HG03135 (cell line): ENCODE data around the gene PGPEP1.
"Not testable (repeated sequence)": the region's sequence is repeated elsewhere in the genome, so short reads cannot be mapped to it uniquely, and the experiment has no call there.

Experiments used
- ATAC-seq: cut with Tn5 transposase; IDR thresholded peaks from one replicate; pipeline ENCODE4 v1.9.1; 2021; ENCODE audit warnings: mild to moderate bottlenecking, moderate library complexity; ENCODE audit not compliant: unreplicated experiment

Gene PGPEP1

DNA sequence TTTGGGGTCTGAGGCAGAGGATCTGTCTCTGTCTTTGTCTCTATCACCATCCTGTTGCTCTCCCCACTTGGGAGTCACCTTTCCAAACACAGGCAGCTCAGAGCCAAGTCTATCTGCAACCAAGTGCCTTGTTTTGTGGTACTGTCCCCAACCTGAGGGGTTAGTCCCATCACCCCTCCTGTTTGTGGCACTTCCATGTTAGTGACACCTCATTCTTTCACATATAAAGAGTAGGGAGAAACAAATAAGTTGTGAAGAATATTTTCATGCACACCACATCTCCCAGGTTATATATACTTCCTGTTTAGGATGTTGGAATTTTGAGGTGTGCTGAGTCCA is 49.3 kb downstream of the PGPEP1 start:
- ATAC-seq = no peak

DNA sequence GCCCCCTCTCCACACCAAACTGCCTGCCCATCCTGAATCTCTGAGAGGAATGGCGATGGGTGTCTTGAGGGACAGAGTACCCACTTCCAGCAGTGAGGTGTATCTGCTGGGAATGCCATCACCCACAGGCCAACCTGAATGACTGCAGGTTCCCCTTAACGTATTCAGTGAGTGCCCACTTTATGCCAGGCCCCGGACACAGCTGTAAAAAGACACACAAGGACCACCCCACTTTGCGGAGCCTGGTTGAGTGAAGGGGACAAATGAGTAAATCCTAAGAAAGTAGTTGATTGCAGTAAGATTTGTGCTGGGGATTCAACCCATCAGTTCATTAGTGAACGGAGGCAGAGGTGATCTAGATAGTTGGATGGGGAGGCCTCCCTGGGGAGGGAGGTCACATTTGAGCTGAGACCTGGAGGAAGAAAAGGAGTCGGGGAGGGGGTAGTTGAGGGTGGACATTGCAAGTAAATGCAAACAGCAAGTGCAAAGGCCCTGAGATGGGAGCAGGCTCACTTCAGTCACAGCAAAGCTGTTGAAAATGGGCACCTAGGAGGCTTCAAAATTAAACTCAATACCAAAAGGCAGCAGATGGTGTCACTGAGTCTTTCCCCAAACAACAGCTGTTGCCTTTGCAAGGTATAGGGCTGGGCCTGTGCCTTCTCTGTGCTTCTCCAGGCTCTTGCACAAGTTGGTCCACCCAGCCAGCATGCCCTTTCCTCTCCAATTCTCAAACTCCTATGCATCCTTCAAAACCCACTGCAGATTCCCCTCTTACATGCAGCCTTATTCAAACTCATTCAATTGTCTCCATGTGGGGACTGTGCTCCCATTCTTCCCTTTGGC is 49.9 kb downstream of the PGPEP1 start:
- no peak for ATAC-seq

DNA sequence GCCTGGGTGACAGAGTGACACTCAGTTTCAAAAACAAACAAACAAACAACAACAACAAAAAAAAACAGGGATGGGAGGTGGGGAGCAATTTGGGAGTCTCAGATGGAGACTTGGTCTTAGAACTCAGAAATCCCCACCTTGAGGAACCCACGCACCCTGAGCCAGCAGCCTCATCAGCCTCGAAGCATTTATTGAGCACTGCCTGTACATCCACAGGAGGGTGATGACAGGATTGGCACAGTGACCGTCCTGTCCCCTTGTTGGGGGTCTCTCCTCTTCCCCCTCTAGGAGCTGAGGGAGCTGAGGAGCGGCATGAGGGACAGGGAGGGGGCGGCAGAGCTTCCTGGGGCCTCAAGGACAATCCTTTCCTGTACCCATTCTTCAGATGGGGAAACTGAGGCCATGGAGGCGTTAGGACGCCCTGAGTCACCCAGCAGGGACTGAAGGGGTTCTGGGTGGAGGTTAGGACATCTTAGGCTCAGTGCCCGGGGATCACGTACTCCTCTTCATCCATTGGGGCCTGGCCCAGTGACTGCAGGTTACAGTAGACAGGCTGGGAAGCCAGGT is 51.2 kb downstream of the PGPEP1 start:
- no peak for ATAC-seq

DNA sequence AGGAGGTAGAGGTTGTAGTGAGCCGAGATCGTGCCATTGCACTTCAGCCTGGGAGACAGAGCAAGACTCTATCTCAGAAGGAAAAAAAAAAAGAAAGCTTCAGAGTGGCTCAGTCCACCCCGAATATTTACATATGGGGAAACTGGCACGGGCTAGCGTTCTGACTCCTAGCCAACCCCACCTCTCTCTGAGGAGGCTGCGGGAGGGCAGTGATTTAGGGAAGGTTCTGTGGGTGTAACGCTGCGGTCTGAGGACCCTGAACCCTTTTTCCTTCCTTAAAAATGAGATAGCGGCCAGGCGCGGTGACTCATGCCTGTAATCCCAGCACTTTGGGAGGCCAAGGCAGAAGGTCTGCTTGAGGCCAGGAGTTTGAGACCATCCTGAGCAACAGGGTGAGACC is 52.0 kb downstream of the PGPEP1 start:
- ATAC-seq = no peak

DNA sequence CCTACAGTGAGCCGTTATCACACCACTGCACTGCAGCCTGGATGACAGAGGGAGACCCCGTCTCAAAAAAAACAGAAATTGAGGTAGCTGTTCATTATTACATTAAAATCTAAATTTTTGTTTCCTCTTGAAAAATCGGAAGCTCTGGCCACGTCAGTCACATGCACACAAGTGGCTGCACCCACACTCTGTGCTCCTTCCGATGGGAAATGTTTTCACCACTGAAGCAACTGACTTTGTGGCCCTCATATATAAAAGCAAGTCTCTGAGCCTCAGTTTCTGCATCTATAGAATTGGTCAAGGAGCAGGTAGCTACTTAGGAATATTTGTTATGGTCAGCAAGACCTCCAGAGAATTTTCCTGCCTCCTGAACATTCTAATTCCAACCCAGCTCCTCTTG is 52.5 kb downstream of the PGPEP1 start:
- ATAC-seq = no peak

DNA sequence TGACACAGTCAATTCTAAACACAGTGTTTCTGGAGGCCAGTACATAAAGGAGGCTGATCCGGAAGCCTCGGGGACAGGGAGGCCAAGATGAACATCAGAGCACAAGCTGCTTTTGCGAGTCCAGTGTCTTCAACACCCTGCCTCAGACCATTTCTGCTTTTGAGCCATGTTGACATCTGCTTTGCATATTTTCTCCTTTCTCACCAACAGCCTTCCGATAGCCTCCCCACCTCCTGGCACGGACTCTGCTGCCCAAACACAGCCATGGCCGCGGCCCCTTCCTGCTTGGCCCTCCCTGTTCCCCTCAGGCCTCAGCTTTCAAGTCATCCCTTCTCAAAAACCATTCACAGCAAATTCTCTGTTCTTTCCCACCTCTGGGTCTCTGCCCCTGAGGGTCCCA is 53.4 kb downstream of the PGPEP1 start:
- ATAC-seq = no peak

DNA sequence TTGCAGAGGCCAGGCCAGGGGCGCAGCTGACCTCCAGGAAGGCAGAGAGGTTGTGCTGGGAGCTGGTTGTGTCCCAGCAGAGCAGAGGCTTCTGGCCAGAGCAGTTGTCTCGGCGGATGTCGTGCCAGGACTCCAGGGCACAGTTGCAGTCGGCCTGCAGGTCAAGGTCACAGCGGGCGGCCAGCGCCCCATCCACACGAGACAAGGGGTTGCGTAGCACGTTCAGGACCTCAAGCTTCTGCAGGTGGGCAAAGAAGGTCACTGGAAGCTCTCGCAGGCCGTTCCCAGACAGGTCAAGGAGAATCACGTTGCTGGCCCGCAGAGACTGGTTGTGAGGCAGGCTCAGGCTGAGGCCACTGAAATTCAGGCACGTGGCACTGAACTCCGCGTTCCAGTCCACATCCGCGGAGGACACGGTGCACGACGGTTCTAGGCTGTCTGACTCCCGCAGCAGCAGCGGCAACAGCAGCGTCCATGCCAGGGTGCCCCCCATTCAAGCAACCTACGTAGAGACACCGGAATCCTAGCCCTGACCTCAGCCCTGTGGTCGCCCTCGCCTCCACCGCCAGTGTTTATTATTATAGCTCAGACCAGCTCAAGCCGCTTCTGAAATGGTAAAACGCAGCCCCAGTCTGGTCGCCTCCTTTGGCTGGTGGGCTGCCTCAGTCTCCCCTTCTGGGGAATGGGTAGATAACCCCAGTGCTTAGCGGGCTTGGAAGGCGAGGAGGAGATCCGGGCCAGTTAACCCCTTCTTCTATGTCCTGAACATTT is 56.3 kb downstream of the PGPEP1 start:
- no peak for ATAC-seq

DNA sequence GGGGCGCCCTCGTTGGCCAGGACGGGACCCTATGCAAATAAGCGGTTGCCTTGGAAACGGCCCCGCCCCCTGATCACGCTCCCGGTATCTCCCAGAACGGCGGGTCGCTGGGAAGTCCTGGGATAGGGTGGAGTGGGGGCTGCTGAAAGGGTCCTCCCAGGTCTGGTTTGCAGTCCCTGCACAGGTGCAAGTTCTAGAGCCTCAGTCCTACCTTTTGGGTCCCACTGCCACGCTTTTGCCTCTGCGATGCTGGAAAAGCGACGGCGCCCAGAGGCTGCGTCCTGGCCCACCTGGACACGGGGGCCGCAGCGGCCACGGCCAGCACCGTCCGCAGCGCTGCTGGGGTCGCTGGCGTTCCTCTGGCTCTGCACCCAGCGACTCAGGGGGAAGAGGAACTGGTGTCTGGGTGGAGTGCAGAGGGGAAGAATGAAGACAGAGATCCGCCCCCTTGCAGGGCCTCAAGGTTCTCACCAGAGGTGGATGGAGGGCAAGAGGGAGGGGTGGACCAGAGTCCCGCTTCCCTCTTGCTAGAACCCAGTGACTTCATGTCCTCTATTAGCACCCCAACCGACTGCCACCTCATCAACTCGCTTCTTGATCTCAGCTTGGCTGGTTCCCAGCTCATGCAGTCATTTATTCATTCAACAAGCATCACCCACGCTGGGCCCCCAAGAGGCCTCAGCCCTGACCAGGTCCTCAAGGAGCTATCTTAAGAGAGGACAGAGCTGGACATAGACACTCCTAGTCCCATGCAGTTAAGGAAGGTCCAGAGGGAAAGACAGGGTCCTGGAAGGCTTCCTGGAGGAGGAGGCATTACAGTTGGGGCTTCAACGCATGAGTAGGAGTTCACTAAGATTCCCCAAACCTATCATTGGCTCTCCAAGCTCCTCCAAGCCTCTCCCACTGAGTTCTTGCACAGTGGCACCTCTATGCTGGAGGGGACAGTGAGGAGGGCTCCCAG is 57.1 kb downstream of the PGPEP1 start, which contains the start of gene LRRC25:
Gene LRRC25 (minus strand): TSS at position 381 of the 961 bp plus-strand sequence. CDS start 659 bp downstream, outside the sequence.
- no peak for ATAC-seq

DNA sequence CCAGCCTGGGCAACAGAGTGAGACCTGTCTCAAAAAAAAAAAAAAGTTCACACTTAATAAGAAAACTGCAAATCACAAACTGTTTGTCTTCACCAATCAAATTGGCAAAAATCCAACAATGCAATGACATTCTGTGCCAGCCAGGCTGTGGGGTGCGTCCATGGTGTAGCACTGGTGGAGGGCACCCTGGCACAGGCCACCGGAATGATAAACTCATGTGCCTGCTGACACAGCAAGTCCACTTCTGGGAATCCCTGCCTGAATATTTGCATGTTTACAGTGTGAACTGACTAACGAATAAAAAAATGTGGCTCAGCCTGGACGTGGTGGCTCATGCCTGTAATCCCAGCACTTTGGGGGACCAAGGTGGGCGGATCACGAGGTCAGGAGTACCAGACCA is 58.6 kb downstream of the PGPEP1 start:
- ATAC-seq = no peak

DNA sequence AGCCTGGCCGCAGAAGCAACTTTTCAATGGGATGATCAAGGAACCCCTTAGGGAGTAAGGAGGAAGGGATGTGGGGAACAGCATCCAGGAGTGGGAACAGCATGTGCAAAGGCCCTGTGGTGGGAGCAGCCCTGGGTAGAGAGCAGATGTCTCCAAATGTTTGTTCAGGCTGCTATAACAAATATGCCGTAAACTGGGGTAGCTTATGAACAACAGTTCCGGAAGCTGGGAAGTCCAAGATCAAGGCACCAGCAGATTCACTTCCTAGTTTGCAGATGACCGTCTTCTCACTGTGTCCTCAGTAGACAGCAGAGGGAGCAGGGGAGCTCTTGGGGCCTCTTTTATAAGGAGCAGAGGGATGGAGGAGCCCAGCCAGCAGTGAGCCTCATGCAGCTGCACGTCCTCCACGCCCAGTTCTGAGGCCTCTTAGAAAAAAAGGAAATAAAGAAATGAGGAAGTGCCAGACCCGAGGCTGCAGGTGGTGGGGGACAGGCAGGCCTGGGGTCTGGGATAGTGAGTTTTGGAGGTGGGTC is 61.2 kb downstream of the PGPEP1 start:
- no peak for ATAC-seq

DNA sequence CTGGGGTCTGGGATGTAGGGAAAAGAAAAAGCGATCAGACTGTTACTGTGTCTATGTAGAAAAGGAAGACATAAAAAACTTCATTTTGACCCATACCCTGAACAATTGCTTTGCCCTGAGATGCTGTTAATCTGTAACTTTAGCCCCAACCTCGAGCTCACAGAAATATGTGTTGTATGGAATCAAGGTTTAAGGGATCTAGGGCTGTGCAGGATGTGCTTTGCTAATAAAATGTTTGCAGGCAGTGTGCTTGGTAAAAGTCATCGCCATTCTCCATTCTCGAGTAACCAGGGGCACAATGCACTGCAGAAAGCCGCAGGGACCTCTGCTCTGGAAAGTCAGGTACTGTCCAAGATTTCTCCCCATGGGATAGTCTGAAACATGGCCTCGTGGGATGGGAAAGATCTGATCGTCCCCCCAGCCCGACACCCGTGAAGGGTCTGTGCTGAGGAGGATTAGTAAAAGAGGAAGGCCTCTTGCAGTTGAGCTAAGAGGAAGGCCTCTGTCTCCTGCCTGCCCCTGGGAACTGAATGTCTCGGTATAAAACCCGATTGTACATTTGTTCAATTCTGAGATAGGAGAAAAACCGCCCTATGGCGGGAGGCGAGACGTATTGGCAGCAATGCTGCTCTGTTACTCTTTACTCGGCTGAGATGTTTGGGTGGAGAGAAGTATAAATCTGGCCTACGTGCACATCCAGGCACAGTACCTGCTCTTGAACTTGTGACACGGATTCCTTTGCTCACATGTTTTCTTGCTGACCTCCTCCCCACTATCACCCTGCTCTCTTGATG is 62.3 kb downstream of the PGPEP1 start:
- ATAC-seq = not testable (repeated sequence)

DNA sequence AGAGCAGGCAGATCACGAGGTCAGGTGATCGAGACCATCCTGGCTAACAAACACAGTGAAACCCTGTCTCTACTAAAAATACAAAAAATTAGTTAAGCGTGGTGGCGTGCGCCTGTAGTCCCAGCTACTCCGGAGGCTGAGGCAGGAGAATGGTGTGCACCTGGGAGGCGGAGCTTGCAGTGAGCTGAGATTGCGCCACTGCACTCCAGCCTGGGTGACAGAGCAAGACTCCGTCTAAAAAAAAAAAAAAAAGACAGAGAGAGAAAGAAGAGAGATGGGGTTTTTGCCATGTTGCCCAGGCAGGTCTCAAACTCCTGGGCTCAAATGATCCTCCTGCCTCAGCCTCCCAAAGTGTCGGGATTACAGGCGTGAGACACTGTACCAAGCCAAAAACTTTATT is 65.4 kb downstream of the PGPEP1 start:
- ATAC-seq = not testable (repeated sequence)

DNA sequence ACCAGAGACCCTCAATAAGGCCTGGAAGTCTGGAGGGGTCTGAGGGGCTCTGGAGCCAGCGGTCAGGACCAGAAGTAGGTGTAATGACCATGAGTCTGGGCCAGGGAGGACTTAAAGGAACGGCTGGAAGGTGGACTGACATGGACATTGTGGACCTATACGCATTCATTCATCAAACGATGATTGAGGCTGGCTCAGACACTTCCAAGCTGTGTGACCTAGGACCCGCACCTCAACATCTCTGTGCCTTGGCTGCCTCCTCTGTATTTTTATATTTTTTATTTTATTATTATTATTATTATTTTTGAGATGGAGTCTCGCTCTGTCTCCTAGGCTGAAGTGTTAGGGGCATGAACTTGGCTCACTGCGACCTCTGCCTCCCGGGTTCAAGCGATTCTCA is 66.4 kb downstream of the PGPEP1 start:
- ATAC-seq = no peak

DNA sequence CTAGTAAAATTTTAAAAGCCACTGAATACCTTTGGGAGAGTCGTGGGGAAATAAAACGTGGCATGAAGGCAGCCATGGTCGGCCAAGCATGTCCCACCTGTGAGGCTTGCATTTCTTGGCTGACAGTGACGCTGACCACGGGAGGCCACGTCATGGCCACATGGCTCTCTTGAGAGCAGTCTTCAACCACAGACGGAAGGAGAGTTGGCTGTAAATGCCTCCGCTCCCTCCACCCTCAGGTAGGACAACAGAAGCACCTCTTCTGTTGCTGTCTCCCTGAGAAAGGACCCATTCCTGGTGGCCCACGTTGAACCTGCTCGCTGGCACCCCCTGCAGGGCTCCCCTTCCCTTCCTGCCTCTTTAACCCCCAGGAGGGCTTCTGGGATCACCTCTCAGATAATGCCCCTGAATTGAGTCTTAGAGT is 67.7 kb downstream of the PGPEP1 start:
- ATAC-seq = peak; percentile 76

DNA sequence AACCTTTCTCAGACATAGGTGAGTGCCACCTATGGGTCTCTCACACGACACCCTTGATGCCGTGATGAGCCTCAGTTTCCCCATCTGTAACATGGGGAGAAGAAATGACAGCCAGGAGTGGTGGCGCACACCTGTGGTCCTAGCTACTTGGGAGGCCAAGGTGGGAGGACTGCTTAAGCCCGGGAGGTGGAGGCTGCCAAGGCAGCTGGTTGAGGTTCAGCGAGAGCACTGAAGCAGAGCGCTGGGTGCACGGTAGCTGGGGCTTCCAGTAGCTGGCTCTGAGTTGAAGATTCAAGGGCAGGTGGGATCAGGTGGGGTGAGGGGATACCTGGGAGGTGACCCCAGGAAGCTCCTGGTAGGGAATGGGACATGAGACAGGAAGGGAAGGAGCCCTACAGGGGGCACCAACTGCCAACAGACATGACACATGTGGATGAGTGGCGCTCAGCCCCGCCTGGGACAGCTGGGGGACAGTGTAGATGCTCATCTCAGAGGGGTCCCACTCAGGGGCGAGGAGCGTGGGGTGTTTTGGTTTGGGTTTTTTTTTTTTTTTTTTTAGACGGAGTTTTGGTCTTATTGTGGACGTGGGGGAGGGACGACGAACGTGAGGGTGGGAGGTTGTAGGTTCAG is 72.3 kb downstream of the PGPEP1 start:
- no peak for ATAC-seq

DNA sequence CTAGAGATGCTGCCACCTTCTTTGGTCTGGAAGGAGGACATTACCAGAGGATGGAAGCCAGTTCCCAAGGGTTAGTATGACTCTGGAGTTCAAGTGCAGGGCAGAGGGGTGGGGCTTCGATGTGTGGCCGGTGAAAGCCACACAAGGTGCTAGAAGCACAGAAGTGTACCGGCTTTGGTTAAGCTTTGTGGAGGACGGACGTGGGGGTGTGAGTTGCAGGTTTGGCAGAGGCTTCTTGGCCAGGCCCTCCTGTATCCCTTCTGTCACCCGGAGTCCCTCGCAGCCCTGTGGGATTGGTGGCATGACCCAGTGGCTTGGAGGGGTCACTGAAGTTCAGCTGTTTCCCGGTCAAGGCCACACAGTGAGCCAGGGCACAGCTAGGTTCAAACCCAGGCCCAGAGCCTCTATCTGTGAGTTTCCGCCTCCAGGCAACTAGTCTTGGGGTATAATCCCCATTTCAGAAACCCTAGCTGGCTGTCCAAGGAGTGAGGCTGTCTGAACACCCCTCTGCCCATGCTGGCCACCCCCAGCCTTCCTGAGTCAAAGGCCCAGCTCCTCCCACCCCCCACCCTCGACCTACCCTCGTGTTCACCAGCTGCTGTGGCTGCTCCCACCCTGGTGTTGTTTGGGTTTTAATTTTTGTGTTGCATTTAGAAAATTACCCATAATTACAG is 74.2 kb downstream of the PGPEP1 start:
- ATAC-seq = no peak

DNA sequence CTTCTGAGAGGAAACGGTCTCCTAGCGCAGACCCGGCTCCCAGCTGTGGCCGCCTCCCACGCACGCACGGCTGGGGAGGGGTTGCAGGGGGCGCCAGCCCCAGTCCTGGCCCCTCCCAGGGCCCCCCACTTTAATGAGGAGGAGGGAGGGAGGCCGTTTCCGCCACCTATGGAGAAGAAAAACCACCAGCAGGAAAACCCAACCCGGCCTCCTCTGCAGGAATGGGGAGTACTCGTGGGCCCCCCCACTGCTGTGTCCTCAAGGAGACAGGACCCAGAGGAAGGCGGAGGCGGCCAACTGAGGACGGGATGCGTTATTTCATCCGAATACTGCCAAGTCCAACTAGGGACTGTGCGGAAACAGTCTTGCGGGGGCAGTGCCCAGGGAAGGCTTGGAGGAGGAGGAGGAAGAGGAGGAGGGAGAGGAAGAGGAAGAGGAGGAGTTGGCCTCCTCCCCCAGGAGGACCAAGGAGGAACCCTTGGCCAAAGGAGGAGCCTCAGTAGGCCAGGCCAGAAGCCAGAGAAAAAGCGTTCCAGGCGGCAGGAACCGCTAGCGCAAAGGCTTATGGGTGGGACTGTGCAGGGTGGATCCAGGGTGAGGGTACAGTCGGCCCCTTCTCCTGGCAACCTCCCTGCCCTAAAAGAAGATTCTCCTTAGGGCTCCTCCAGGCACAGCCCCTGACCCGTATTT is 74.9 kb downstream of the PGPEP1 start:
- no peak for ATAC-seq

DNA sequence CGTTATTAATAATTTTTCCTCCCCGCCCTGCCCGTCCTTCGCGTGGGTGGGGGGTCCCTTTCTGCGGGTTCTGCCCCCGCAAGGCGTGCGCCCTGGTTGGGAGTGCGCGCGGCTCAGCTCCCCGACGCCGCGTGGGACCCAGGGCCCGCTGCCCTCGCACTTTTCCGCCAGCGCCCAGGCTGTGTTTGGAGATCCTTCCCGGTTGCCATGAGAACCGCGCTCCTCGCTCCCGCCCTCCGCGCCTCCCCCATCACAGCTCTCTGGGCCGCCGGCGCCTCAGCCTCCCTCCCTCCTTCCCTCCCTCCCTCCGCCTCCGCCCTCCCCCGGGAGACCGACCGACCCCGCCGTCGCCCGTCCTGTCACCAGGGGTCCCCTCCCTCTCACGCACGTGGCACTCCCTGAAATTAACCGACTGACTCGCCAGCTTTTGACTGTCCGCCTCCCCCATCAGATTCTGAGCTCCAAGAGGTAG is 76.4 kb downstream of the PGPEP1 start:
- no peak for ATAC-seq
